ENCODE measurements around the gene CAMP. TPM values are rescaled to one million over a fixed set of nuclear protein-coding genes. Genes with fewer than 3 reads are reported as not detected.

Gene CAMP, protein sequence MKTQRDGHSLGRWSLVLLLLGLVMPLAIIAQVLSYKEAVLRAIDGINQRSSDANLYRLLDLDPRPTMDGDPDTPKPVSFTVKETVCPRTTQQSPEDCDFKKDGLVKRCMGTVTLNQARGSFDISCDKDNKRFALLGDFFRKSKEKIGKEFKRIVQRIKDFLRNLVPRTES
- total RNA-seq, result 7.8 TPM
- polyA plus RNA-seq, result 2.9 TPM
- long read RNA-seq, donor 1, partial matches to known transcripts, result 0 of 1 reads
- long read RNA-seq, donor 1, other reads (novel, unspliced or antisense), result 0 of 1 reads
- long read RNA-seq, donor 2, transcript CAMP-201 (4 exons, 745 nt), result major isoform, 7 of 7 reads
- long read RNA-seq, donor 2, partial matches to known transcripts, result 0 of 7 reads
- long read RNA-seq, donor 2, other reads (novel, unspliced or antisense), result 0 of 7 reads
- long read RNA-seq, donor 3, partial matches to known transcripts, result 0 of 3 reads
- long read RNA-seq, donor 3, other reads (novel, unspliced or antisense), result 0 of 3 reads
- long read RNA-seq, donor 4, partial matches to known transcripts, result 0 of 2 reads
- long read RNA-seq, donor 4, other reads (novel, unspliced or antisense), result 0 of 2 reads
- long read RNA-seq, donor 5, transcript CAMP-201 (4 exons, 745 nt), result major isoform, 9 of 9 reads
- long read RNA-seq, donor 5, partial matches to known transcripts, result 0 of 9 reads
- long read RNA-seq, donor 5, other reads (novel, unspliced or antisense), result 0 of 9 reads
- long read RNA-seq, donor 6, transcript CAMP-201 (4 exons, 745 nt), result major isoform, 6 of 6 reads
- long read RNA-seq, donor 6, partial matches to known transcripts, result 0 of 6 reads
- long read RNA-seq, donor 6, other reads (novel, unspliced or antisense), result 0 of 6 reads
- long read RNA-seq, donor 7, partial matches to known transcripts, result 0 of 1 reads
- long read RNA-seq, donor 7, other reads (novel, unspliced or antisense), result 0 of 1 reads
- long read RNA-seq, donor 8, partial matches to known transcripts, result 0 of 2 reads
- long read RNA-seq, donor 8, other reads (novel, unspliced or antisense), result 0 of 2 reads
- long read RNA-seq, donor 9, transcript CAMP-201 (4 exons, 745 nt), result major isoform, 6 of 6 reads
- long read RNA-seq, donor 9, partial matches to known transcripts, result 0 of 6 reads
- long read RNA-seq, donor 9, other reads (novel, unspliced or antisense), result 0 of 6 reads
- long read RNA-seq, donor 10, transcript CAMP-201 (4 exons, 745 nt), result major isoform, 9 of 9 reads
- long read RNA-seq, donor 10, partial matches to known transcripts, result 0 of 9 reads
- long read RNA-seq, donor 10, other reads (novel, unspliced or antisense), result 0 of 9 reads

DNA sequence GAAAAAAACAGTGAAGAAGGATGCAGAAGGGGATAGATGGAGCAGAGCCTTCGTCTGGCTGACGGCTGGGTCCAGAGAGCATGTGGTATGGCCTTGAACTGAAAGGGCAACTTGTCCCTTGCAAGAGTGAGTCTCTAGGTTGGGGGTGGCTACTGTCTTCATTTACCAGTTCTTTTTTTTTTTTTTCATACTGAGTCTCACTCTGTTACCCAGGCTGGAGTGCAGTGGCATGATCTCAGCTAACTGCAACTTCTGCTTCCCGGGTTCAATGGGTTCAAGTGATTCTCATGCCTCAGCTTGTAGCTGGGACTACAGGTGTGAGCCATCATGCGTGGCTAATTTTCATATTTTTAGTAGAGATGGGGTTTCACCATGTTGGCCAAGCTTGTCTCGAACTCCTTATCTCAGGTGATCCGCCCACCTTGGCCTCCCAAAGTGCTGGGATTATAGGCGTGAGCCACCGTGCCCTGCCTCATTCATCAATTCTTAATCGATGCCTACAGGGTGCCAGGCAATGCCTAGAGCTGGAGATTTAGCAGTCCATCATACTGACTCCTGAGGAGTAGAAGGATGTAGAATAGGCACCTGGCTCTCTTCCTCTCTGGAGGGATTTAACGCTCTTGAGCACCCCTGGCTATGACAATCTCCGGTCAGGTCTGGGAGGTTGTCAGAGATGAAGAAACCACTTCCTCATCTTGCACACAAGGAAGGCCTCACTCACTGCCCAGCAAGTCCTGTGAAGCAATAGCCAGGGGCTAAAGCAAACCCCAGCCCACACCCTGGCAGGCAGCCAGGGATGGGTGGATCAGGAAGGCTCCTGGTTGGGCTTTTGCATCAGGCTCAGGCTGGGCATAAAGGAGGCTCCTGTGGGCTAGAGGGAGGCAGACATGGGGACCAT is at the start of gene CAMP:
Gene CAMP, plus strand, starts transcription at position 880 of the 898 bp plus-strand sequence. Its CDS starts 17 bp downstream, at position 897.
- H3K27ac ChIP-seq (ENCODE audit: low read depth in 1 of 2, low read length in 1 of 2), result no peak within 1 kb of the TSS
- H3K9me3 ChIP-seq (ENCODE audit: control insufficient read depth in 2 of 2, insufficient read depth in 1 of 2, low read length in 1 of 2), result no peaks in the 10 kb centered on the region
- no peaks in the 10 kb centered on the region for H3K27me3 ChIP-seq (ENCODE audit: control insufficient read depth in 2 of 2, insufficient read depth in 1 of 2, low read length in 1 of 2)
- no peak within 1 kb of the TSS for H3K4me3 ChIP-seq (ENCODE audit: low read length in 2 of 2)
- H3K4me1 ChIP-seq (ENCODE audit: control insufficient read depth in 2 of 2, insufficient read depth in 2 of 2, low read length in 2 of 2), result peaks cover 14 to 37% of the 10 kb centered on the region in 2 donors
- no peaks in the 10 kb centered on the region for H3K36me3 ChIP-seq (ENCODE audit: control insufficient read depth in 2 of 2, insufficient read depth in 2 of 2, low read length in 1 of 2)
- DNase-seq (ENCODE audit: low read depth in 6 of 9, low spot score in 9 of 9), result no peak
- 78% methylated on average over 11 of the region's 11 CpGs for WGBS

DNA sequence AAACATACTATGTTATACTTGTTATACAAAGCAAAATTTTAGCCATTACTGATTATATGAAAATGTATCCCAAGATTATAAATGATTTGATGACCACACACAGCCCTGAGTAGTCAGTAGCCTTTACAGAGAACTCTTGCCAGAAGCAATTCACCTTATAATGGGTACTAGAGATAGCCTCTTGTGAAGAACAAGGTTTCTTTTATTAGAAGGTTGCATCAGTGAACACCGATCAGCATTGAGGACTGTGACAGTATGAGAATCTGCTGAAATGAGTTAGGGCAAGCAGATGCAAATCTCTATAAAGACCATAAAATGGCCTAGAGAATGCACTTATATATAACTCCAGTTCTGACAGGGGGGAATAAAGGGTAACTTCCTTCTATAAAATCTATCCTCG is 45.2 kb upstream of the CAMP start:
- DNase-seq (ENCODE audit: low read depth in 6 of 9, low spot score in 9 of 9), result no peak
- WGBS, result 99% methylated on average over 2 of the region's 2 CpGs
- no peaks in the 10 kb centered on the region for H3K9me3 ChIP-seq (ENCODE audit: control insufficient read depth in 2 of 2, insufficient read depth in 1 of 2, low read length in 1 of 2)
- H3K27ac ChIP-seq (ENCODE audit: low read depth in 1 of 2, low read length in 1 of 2), result no peak overlapping the region
- H3K4me1 ChIP-seq (ENCODE audit: control insufficient read depth in 2 of 2, insufficient read depth in 2 of 2, low read length in 2 of 2), result no peaks in the 10 kb centered on the region
- H3K36me3 ChIP-seq (ENCODE audit: control insufficient read depth in 2 of 2, insufficient read depth in 2 of 2, low read length in 1 of 2), result peaks cover 28 to 91% of the 10 kb centered on the region in 2 donors
- no peaks in the 10 kb centered on the region for H3K27me3 ChIP-seq (ENCODE audit: control insufficient read depth in 2 of 2, insufficient read depth in 1 of 2, low read length in 1 of 2)
- no peak overlapping the region for H3K4me3 ChIP-seq (ENCODE audit: low read length in 2 of 2)

DNA sequence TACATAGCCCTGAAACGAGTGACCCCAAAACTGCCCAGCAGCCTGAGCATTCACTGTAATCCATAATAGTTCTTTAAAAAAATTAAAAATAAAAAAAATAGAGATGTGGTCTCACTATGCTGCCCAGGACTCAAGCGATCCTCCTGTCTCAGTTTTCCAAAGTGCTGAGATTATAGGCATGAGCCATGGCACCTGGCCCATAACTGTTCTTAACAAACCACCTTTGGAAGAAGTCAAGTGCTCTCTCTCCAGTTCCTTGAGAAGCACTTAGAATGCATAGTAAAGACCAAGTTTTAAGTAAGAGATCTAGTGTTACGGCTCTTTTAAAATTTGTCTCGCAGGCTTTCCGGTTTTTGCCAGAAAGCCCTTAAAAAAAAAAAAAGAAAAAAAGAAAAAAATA is 43.3 kb upstream of the CAMP start:
- no peaks in the 10 kb centered on the region for H3K9me3 ChIP-seq (ENCODE audit: control insufficient read depth in 2 of 2, insufficient read depth in 1 of 2, low read length in 1 of 2)
- DNase-seq (ENCODE audit: low read depth in 6 of 9, low spot score in 9 of 9), result no peak
- WGBS, result 96% methylated on average over 5 of the region's 5 CpGs
- H3K27ac ChIP-seq (ENCODE audit: low read depth in 1 of 2, low read length in 1 of 2), result no peak overlapping the region
- no peaks in the 10 kb centered on the region for H3K4me1 ChIP-seq (ENCODE audit: control insufficient read depth in 2 of 2, insufficient read depth in 2 of 2, low read length in 2 of 2)
- H3K36me3 ChIP-seq (ENCODE audit: control insufficient read depth in 2 of 2, insufficient read depth in 2 of 2, low read length in 1 of 2), result peaks cover 13 to 87% of the 10 kb centered on the region in 2 donors
- no peak overlapping the region for H3K4me3 ChIP-seq (ENCODE audit: low read length in 2 of 2)
- no peaks in the 10 kb centered on the region for H3K27me3 ChIP-seq (ENCODE audit: control insufficient read depth in 2 of 2, insufficient read depth in 1 of 2, low read length in 1 of 2)

DNA sequence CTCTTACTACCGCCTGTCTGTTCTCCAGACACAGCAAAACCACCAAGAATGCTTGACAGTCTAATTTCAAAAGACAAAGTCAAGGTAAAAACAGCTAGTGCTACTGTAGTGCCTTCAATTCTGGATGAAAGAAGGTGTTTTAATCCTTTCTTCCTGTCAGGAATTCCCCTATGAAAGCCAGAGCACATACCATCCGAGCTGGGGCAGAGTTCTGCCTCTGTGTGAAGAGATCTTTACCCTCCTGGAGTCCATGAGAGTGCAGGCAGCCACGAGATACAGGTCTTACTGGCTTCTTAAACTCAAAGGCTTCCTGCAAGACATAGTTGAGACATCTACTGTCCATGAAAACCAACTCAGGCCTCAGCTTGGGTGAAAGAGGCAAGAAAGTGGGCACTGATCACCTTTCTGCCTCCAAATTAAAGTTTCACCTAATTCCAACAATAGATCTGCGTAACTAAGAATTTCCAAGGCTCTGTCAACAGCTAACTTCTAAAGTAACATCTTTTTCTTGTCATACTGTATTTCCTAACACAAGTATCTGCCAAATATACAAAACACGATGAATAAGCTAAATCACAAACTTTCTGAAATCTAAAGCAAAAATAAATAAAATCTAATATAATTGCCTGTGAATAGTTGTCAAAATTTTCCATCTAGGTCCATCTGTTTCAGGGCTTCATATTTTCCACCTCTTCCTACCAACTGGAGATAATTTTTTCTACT is 42.6 kb upstream of the CAMP start:
- no peaks in the 10 kb centered on the region for H3K9me3 ChIP-seq (ENCODE audit: control insufficient read depth in 2 of 2, insufficient read depth in 1 of 2, low read length in 1 of 2)
- no peaks in the 10 kb centered on the region for H3K27me3 ChIP-seq (ENCODE audit: control insufficient read depth in 2 of 2, insufficient read depth in 1 of 2, low read length in 1 of 2)
- H3K27ac ChIP-seq (ENCODE audit: low read depth in 1 of 2, low read length in 1 of 2), result no peak overlapping the region
- H3K36me3 ChIP-seq (ENCODE audit: control insufficient read depth in 2 of 2, insufficient read depth in 2 of 2, low read length in 1 of 2), result peaks cover 19 to 87% of the 10 kb centered on the region in 2 donors
- H3K4me1 ChIP-seq (ENCODE audit: control insufficient read depth in 2 of 2, insufficient read depth in 2 of 2, low read length in 2 of 2), result peaks cover 0 to 2% of the 10 kb centered on the region in 2 donors
- 95% methylated on average over 5 of the region's 5 CpGs for WGBS
- no peak overlapping the region for H3K4me3 ChIP-seq (ENCODE audit: low read length in 2 of 2)
- DNase-seq (ENCODE audit: low read depth in 6 of 9, low spot score in 9 of 9), result no peak

DNA sequence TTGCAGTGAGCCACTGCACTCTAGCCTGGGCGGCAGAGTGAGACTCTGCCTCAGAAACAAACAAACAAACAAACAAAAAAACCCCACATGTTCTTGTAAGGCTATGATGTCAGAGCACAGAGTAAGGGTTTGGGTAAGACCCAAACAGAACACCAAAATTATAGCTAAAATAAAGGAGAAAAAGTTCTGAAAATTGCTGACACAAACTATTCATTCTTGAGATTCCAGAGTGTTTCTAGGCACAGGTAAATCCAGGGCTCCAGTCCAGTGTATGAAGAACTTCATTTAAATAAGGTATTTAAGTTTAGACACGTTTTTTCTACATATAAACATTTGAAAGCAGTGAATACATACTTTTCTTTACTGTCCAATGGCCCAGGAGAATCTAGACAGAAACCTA is 39.0 kb upstream of the CAMP start:
- Histone ChIP-seq H3K4me1 (ENCODE audit: control insufficient read depth in 2 of 2, insufficient read depth in 2 of 2, low read length in 2 of 2) (peaks cover 15 to 19% of the 10 kb centered on the region in 2 donors), H3K27ac (ENCODE audit: low read depth in 1 of 2, low read length in 1 of 2) (no peak overlapping the region), H3K27me3 (ENCODE audit: control insufficient read depth in 2 of 2, insufficient read depth in 1 of 2, low read length in 1 of 2) (no peaks in the 10 kb centered on the region), H3K36me3 (ENCODE audit: control insufficient read depth in 2 of 2, insufficient read depth in 2 of 2, low read length in 1 of 2) (peaks cover 10 to 61% of the 10 kb centered on the region in 2 donors), H3K9me3 (ENCODE audit: control insufficient read depth in 2 of 2, insufficient read depth in 1 of 2, low read length in 1 of 2) (no peaks in the 10 kb centered on the region), H3K4me3 (ENCODE audit: low read length in 2 of 2) (no peak overlapping the region)
- 95% methylated on average over 2 of the region's 2 CpGs for WGBS
- DNase-seq (ENCODE audit: low read depth in 6 of 9, low spot score in 9 of 9), result no peak

DNA sequence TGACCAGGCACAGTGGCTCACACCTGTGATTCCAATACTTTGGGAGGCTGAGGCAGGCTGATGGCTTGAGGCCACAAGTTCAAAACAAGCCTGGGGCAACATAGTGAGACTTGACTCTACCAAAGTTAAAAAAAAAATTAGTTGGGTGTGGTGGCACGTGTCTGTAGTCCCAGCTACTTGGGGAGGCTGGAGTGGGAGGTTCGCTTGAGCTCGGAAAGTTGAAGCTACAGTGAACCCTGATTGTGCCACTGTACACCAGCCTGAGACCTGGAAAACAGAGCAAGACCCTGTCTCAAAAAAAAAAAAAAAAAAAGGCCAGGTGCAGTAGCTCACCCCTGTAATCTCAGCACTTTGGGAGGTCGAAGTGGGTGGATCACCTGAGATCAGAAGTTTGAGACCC is 38.2 kb upstream of the CAMP start:
- no peak overlapping the region for H3K4me3 ChIP-seq (ENCODE audit: low read length in 2 of 2)
- WGBS, result 98% methylated on average over 4 of the region's 4 CpGs
- H3K4me1 ChIP-seq (ENCODE audit: control insufficient read depth in 2 of 2, insufficient read depth in 2 of 2, low read length in 2 of 2), result peaks cover 15 to 19% of the 10 kb centered on the region in 2 donors
- H3K9me3 ChIP-seq (ENCODE audit: control insufficient read depth in 2 of 2, insufficient read depth in 1 of 2, low read length in 1 of 2), result no peaks in the 10 kb centered on the region
- no peaks in the 10 kb centered on the region for H3K27me3 ChIP-seq (ENCODE audit: control insufficient read depth in 2 of 2, insufficient read depth in 1 of 2, low read length in 1 of 2)
- DNase-seq (ENCODE audit: low read depth in 6 of 9, low spot score in 9 of 9), result no peak
- H3K27ac ChIP-seq (ENCODE audit: low read depth in 1 of 2, low read length in 1 of 2), result no peak overlapping the region
- H3K36me3 ChIP-seq (ENCODE audit: control insufficient read depth in 2 of 2, insufficient read depth in 2 of 2, low read length in 1 of 2), result peaks cover 10 to 52% of the 10 kb centered on the region in 2 donors

DNA sequence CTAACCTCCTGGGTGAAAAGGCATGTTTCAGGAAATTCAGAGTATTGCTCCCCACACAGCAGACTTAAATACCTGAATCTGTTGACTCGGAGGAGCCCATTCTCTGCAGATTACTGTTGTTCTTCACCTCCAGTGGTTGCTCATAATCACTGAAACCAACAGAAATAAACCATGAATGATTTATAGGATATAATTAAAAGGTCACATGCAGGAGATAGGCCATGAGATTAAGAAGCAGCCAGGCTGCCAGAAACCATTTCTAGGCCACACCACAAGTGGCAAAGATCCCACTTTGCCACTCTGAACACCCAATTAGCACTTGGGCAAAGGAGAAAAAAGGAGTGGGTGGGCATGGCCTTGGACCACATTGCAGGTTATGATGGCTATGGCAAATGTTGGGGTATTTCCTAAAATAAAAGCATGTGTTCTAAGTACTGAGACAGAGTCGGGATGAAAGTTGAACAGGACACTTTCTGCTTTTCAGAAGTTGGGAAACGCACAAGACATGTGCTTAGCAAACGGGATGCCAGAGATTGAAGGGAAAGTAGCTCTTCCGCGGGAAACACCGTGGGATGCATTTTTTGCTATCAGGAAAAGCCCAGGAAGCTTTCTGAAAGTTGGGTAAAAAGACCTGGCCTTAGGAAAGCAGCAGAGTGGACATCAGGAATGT is 36.5 kb upstream of the CAMP start:
- Histone ChIP-seq H3K27me3 (ENCODE audit: control insufficient read depth in 2 of 2, insufficient read depth in 1 of 2, low read length in 1 of 2) (no peaks in the 10 kb centered on the region), H3K27ac (ENCODE audit: low read depth in 1 of 2, low read length in 1 of 2) (no peak overlapping the region), H3K4me1 (ENCODE audit: control insufficient read depth in 2 of 2, insufficient read depth in 2 of 2, low read length in 2 of 2) (peaks cover 15 to 19% of the 10 kb centered on the region in 2 donors), H3K4me3 (ENCODE audit: low read length in 2 of 2) (peak overlapping the region; percentile 69 to 75), H3K36me3 (ENCODE audit: control insufficient read depth in 2 of 2, insufficient read depth in 2 of 2, low read length in 1 of 2) (peaks cover 7 to 39% of the 10 kb centered on the region in 2 donors), H3K9me3 (ENCODE audit: control insufficient read depth in 2 of 2, insufficient read depth in 1 of 2, low read length in 1 of 2) (no peaks in the 10 kb centered on the region)
- 51% methylated on average over 7 of the region's 7 CpGs for WGBS
- DNase-seq (ENCODE audit: low read depth in 6 of 9, low spot score in 9 of 9), result no peak

All from thymus (tissue), 14 donors.